GM19324 (cell line): ENCODE measurements around the gene MASP2.
"Not testable (repeated sequence)": the region's sequence is repeated elsewhere in the genome, so short reads cannot be mapped to it uniquely, and the experiment has no call there.

ENCODE experiments used
- ATAC-seq: cut with Tn5 transposase; IDR thresholded peaks from one replicate; pipeline ENCODE4 v1.9.1; 2021; ENCODE audit warnings: mild to moderate bottlenecking, moderate library complexity; ENCODE audit not compliant: unreplicated experiment, low FRiP score

Gene MASP2

DNA sequence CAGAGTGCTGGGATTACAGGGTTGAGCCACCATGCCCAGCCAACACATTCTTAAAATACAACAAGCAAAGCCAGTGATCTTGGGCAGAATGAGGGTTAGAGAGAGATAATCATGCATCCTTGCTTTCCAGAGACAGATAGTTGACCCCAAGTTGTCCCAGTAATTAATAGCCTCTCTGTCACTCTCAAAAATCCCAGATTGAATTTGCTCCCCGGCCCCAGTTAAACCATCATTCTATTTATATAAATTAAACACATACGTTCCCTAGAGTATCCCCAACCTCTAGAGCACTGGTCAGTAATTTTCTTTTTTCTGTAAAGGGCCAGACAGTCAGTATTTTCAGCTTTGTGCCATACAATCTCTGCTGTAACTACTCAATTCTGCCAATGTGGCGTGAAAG lies 50.9 kb downstream of the MASP2 start:
- ATAC-seq = no peak

DNA sequence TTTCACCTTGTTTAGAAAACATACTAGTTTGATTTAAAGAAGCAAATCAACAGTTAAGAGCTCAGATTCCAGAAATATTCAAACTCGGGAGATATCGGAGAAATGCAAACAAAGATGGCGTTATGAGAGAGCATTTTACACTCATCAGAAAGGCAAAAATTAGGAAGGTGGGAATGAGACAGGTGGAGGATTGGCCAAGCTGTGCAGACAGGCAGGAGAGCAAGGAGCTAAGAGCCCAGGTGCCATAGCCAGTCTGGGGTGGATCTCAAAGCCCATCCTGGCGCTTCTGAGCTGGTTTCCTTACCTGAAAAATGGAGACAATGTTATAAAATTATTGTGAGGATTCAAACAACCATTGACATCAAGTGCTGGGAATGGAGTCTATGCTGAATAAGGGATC lies 54.2 kb downstream of the MASP2 start:
- ATAC-seq = no peak

DNA sequence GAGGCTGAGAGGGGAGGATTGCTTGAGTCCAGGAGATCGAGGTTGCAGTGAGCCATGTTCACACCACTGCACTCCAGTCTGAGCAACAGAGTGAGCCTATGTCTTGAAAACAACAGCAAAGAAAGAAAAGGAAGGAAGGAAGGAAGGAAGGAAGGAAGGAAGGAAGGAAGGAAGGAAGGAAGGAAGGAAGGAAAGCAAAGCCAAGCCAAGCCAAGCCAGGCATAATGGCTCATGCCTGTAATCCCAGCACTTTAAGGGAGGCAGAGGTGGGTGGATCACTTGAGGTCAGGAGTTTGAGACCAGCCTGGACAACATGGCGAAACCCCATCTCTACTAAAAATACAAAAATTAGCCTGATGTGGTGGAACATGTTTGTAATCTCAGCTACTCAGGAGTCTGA lies 55.0 kb downstream of the MASP2 start:
- ATAC-seq = not testable (repeated sequence)

DNA sequence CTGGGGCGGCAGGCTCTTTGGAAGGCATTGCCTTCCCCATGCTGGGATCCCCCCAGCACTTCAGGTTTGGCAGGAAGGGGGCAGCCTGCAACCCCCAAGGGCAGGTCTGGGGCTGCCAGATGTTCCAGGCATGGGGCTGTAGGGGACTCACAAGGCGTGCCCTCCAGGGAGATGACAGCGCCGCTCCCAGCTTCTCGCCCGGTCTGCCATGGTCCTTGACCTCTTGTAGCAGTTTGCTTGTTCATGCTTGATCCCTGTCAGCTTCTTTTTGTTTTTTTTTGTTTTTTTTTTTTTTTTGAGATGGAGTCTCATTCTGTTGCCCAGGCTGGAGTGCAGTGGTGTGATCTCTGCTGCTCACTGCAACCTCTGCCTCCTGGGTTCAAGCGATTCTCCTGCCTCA lies 56.2 kb downstream of the MASP2 start:
- ATAC-seq = no peak

DNA sequence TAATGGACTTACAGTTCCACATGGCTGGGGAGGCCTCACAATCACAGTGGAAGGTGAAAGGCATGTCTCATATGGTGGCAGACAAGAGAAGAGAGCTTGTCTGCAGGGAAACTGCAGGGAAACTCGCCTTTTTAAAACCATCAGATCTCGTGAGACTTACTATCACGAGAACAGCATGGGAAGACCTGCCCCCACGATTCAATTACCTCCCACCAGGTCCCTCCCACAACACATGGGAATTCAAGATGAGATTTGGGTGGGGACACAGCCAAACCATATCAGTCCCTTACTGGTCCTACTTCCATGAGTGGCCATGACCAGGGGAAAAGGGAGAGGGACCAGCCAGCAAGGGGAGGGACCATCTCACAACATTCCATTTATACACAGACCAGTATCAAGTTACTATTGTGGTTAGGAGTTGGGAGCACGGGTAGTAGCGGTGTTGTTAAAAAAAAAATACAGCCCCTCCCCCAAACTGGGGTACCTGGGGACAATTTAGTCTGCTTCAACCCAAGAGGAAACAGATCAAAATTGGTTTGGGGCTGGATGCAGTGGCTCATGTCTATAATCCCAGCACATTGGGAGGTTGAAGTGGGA lies 57.0 kb downstream of the MASP2 start:
- ATAC-seq = not testable (repeated sequence)

DNA sequence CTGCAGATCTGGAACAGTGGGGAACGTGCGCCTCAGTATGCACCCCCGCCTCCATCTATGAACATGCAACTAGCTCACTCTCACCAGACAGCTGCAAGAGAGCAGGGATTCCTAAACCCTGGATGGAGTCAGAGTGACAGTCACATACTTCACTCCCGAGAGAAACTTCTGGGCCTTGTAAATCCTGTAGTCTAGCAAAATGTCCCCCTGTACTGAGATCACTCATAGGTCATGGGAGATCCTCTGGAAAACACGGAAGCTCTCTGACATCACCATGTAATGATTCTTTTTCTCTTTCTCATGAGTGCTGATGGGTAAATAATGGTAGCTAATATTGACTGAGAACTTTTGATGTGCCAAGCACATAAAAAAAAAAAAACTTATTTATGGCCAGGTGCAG lies 57.9 kb downstream of the MASP2 start:
- ATAC-seq = no peak

DNA sequence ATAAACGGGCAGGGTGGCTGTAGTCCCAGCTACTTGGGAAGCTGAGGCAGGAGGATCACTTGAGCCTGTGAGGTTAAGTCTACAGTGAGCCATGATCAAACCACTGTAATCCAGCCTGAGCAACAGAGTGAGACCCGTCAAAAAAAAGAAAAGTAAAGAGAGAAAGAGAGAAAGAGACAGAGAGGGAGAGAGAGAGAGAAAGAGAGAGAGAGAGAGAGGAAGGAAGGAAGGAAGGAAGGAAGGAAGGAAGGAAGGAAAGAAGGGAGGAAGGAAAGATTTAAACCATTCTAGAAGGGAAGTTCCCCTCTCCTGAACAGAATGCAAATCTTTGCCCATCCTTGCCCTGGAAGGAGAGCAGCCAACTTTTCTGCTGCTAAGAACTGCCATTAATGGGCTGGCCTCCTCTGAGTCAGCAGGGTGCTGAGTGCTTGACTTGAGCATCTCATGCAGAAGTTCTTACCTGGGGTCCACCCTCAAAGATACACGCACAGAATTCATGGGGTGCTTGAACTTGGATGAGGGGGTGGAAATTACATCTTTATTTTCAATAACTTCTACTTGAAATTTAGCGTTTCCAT lies 59.1 kb downstream of the MASP2 start:
- ATAC-seq = no peak

DNA sequence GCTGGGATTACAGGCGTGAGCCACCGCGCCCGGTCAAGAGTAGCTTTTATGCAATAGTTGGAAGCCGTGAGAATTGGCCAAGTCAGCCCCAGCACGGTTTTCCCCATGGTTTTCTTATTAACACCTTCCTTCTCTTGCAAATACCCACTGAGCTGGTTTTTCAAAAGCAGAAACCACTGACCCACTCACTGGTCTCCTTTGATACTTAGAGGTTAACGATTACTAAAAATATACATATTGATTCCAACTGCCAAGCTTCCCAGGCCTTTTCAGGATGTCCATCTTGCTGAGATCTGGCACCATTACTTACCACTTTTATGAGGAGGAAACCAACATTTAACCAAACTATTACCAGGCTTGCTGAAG lies 60.5 kb downstream of the MASP2 start:
- no peak for ATAC-seq

DNA sequence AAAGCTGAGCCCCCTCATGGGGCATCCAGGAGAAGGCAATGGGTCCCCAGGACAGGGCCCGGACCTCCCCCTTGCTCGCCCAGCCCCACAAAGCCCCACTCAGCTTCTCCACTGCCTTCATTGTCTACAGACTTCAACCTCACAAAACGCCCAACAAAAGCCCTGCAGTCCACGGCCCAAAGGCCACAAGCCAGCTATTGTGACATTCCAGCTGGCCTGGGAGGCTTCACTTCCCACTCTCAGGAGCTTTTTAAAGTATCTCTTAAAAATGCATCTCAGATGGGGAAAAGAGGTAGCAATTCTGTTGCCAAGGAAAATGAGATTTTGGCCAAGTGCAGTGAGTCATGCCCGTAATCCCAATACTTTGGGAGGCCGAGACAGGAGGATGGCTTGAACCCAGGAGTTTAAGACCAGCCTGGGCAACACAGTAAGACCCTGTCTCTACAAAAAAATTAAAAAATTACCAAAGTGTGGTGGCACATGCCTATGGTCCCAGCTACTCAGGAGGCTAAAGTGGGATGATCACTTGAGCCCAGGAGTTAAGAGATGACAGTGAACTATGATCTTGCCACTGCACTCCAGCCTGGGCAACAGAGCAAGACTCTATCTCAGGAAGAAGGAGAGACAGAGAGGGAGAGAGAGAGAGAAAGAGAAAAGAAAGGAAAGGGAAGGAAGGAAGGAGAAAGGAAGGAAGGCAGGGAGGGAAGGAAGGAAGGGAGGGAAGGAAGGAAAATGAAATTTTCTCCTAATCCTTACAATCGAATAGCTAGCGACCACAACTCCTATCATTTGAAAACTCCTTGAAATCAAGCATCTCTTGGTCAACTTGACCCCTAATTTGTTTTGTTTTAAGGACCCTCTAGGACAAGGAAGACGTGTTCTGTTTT lies 66.0 kb downstream of the MASP2 start:
- no peak for ATAC-seq

DNA sequence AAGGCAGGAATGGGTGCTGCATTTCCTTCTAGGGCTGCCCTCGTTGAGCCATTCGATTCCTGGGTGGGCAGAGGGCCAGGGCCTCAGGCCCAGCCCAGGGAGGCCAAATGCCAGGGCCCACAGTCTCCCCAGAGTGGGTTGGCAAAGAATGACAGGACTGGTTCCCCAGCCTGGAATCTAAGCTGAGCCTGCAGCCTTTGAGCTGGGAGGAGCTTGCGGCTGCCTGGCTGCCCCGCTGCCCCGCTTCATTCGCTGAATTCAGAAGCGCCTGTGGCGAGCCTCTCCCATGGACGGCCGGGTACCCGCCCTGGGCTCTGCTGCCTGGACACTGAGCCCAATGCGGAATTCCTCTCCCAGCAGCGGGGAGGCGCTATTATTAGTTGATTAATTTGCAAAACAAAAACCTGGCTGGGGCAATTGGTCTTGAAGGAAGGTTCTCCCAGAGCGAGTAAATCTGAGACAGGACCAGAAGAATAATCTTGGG lies 66.9 kb downstream of the MASP2 start:
- ATAC-seq = no peak

DNA sequence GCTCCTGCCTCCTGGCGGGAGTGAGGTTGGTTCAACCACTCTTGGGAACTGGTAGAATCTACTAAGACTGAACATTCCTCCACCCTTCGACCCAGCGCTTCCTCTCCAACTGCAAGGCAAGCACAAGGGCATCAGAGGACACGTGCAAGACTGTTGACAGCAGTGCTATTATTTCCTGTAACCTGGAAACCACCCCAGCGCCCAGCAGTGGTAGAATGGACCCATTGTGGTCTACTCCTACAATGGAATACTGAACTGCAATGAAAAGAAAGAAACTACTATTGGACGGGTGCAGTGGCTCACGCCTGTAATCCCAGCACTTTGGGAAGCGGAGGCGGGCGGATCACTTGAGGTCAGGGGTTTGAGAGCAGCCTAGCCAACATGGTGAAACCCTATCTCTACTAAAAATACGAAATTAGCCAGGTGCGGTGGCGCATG lies 67.5 kb downstream of the MASP2 start:
- no peak for ATAC-seq

DNA sequence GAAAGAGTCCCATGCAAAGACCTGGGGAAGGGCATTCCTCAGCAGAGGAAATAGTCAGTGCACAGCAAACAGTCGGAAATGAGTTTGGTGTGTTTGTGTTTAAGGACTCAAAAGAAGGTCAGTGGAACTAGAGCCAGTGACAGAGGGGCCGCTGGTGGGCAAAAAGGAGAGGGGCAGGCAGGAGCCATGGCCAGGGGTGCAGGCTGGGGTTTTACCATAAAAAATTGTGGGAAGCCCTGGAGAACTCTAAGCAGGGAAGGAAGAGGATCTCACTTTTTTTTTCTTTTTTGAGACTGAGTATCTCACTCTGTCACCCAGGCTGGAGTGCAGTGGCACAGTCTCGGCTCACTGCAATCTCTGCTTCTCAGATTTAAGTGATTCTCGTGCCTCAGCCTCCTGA lies 68.3 kb downstream of the MASP2 start:
- ATAC-seq = no peak
